HUES64 (cell line): ENCODE data around the gene SAMD14.

Experiments used
- H3K27ac ChIP-seq: 2 replicates; pipeline ENCODE4 v1.7.0; 2013; ENCODE audit warnings: low read depth, low read length, inconsistent platforms
- H3K27me3 ChIP-seq: 2 replicates; pipeline ENCODE4 v1.6.1; 2013; ENCODE audit warnings: mild to moderate bottlenecking, low read length; ENCODE audit not compliant: insufficient read depth
- H3K36me3 ChIP-seq: 2 replicates; pipeline ENCODE4 v1.6.1; 2013; ENCODE audit warnings: mild to moderate bottlenecking, low read length; ENCODE audit not compliant: insufficient read depth
- H3K4me1 ChIP-seq: 2 replicates; pipeline ENCODE4 v1.6.1; 2013; ENCODE audit warnings: mild to moderate bottlenecking, low read length, moderate library complexity; ENCODE audit not compliant: insufficient read depth
- H3K4me3 ChIP-seq: 2 replicates; pipeline ENCODE4 v1.5.1; 2013; ENCODE audit warnings: mild to moderate bottlenecking, low read length, moderate library complexity
- H3K9ac ChIP-seq: 2 replicates; pipeline ENCODE4 v1.6.1; 2013; ENCODE audit warnings: mild to moderate bottlenecking, low read depth, low read length
- H3K9me3 ChIP-seq: 2 replicates; pipeline ENCODE4 v1.6.1; 2013; ENCODE audit warnings: low read depth, low read length; ENCODE audit not compliant: insufficient read depth
- WGBS: fragments of 150-250, 120-280 bp; methylation state at CpG from one replicate; pipeline ENCODE4 v1.1.7; 2013; ENCODE audit warnings: missing lambda C conversion rate; 5-methylcytosine and 5-hydroxymethylcytosine counted together

Gene SAMD14

GRCh38 chr17:50152736-50153135, 22.8 kb upstream of the SAMD14 start:
- Histone ChIP-seq H3K9ac (peak overlapping the region; percentile 38; the same call in 1 of the 2 replicates), H3K9me3 (no peaks in the 10 kb centered on the region), H3K4me1 (peaks cover 26% of the 10 kb centered on the region), H3K4me3 (no peak overlapping the region), H3K27me3 (peaks cover 17% of the 10 kb centered on the region), H3K36me3 (no peaks in the 10 kb centered on the region), H3K27ac (no peak overlapping the region)
- WGBS: 85% methylated on average over 6 of the region's 7 CpGs

- H3K9me3 ChIP-seq: no peaks in the 10 kb centered on the region
- H3K4me3 ChIP-seq: peak overlapping the region; percentile 69
- peak overlapping the region; percentile 57 for H3K27ac ChIP-seq
- peak overlapping the region; percentile 38; the same call in 1 of the 2 replicates for H3K9ac ChIP-seq
- H3K4me1 ChIP-seq: peaks cover 26% of the 10 kb centered on the region
- 4% methylated on average over 12 of the region's 12 CpGs for WGBS
- no peaks in the 10 kb centered on the region for H3K36me3 ChIP-seq
- peaks cover 17% of the 10 kb centered on the region for H3K27me3 ChIP-seq
These were observed 22.1 kb upstream of the SAMD14 start for GRCh38 chr17:50151937-50152547.

GRCh38 chr17:50151041-50151936, 21.3 kb upstream of the SAMD14 start:
- Histone ChIP-seq H3K27me3 (peaks cover 17% of the 10 kb centered on the region), H3K36me3 (no peaks in the 10 kb centered on the region), H3K4me1 (peaks cover 26% of the 10 kb centered on the region), H3K9me3 (no peaks in the 10 kb centered on the region), H3K4me3 (peak overlapping the region; percentile 69), H3K27ac (peak overlapping the region; percentile 69; the same call in 1 of the 2 replicates), H3K9ac (peak overlapping the region; percentile 41; the same call in 1 of the 2 replicates)
- WGBS: under 1% methylated on average over 40 of the region's 40 CpGs

- Histone ChIP-seq H3K27me3 (peaks cover 17% of the 10 kb centered on the region), H3K9ac (peak within 1 kb of the TSS; percentile 41), H3K4me1 (peaks cover 24% of the 10 kb centered on the region), H3K4me3 (peak within 1 kb of the TSS; percentile 69), H3K36me3 (no peaks in the 10 kb centered on the region), H3K27ac (peak within 1 kb of the TSS; percentile 69; the same call in 1 of the 2 replicates), H3K9me3 (no peaks in the 10 kb centered on the region)
- under 1% methylated on average over 69 of the region's 69 CpGs for WGBS
These were observed 20.5 kb upstream of the SAMD14 start, which contains the start of gene PPP1R9B for GRCh38 chr17:50150354-50151040. PPP1R9B (minus strand) TSS chr17:50150677; CDS start chr17:50150513, 164 bp downstream.

- peak overlapping the region; percentile 35; the same call in 1 of the 2 replicates for H3K9ac ChIP-seq
- peaks cover 5% of the 10 kb centered on the region; the same call in 1 of the 2 replicates for H3K36me3 ChIP-seq
- H3K4me1 ChIP-seq: peaks cover 17% of the 10 kb centered on the region; the same call in 1 of the 2 replicates
- H3K9me3 ChIP-seq: no peaks in the 10 kb centered on the region
- H3K4me3 ChIP-seq: peak overlapping the region; percentile 69
- H3K27me3 ChIP-seq: peaks cover 17% of the 10 kb centered on the region
- under 1% methylated on average over 123 of the region's 123 CpGs for WGBS
- no peak overlapping the region for H3K27ac ChIP-seq
These were observed 19.7 kb upstream of the SAMD14 start for GRCh38 chr17:50149417-50150353.

- no peak overlapping the region for H3K27ac ChIP-seq
- no peaks in the 10 kb centered on the region for H3K9me3 ChIP-seq
- peaks cover 10% of the 10 kb centered on the region; the same call in 1 of the 2 replicates for H3K36me3 ChIP-seq
- H3K9ac ChIP-seq: no peak overlapping the region
- H3K27me3 ChIP-seq: peaks cover 17% of the 10 kb centered on the region
- H3K4me3 ChIP-seq: peak overlapping the region; percentile 69
- WGBS: under 1% methylated on average over 30 of the region's 30 CpGs
- H3K4me1 ChIP-seq: peaks cover 17% of the 10 kb centered on the region; the same call in 1 of the 2 replicates
These were observed 19.1 kb upstream of the SAMD14 start for GRCh38 chr17:50149091-50149416.

- H3K36me3 ChIP-seq: peaks cover 15% of the 10 kb centered on the region; the same call in 1 of the 2 replicates
- WGBS: 7% methylated on average over 25 of the region's 25 CpGs
- H3K4me1 ChIP-seq: peaks cover 17% of the 10 kb centered on the region; the same call in 1 of the 2 replicates
- H3K27me3 ChIP-seq: peaks cover 17% of the 10 kb centered on the region
- no peak overlapping the region for H3K9ac ChIP-seq
- H3K9me3 ChIP-seq: no peaks in the 10 kb centered on the region
- H3K4me3 ChIP-seq: peak overlapping the region; percentile 69
- no peak overlapping the region for H3K27ac ChIP-seq
These were observed 18.5 kb upstream of the SAMD14 start for GRCh38 chr17:50148226-50149090.

GRCh38 chr17:50147841-50148225, 17.9 kb upstream of the SAMD14 start:
- Histone ChIP-seq H3K4me3 (peak overlapping the region; percentile 69; the same call in 1 of the 2 replicates), H3K27me3 (peaks cover 17% of the 10 kb centered on the region), H3K9ac (no peak overlapping the region), H3K4me1 (peaks cover 15% of the 10 kb centered on the region; the same call in 1 of the 2 replicates), H3K9me3 (no peaks in the 10 kb centered on the region), H3K27ac (no peak overlapping the region), H3K36me3 (peaks cover 19% of the 10 kb centered on the region; the same call in 1 of the 2 replicates)
- WGBS: 33% methylated on average over 5 of the region's 5 CpGs

GRCh38 chr17:50146927-50147665, 17.1 kb upstream of the SAMD14 start:
- Histone ChIP-seq H3K27me3 (peaks cover 17% of the 10 kb centered on the region), H3K36me3 (peaks cover 25% of the 10 kb centered on the region; the same call in 1 of the 2 replicates), H3K4me1 (0 out of 2 replicates have a peak, but pooled peaks cover 8% of the 10 kb centered on the region), H3K9me3 (no peaks in the 10 kb centered on the region), H3K27ac (no peak overlapping the region), H3K4me3 (no peak overlapping the region), H3K9ac (no peak overlapping the region)
- 76% methylated on average over 14 of the region's 15 CpGs for WGBS
